ENCODE results near the gene SHISA3.

DNA sequence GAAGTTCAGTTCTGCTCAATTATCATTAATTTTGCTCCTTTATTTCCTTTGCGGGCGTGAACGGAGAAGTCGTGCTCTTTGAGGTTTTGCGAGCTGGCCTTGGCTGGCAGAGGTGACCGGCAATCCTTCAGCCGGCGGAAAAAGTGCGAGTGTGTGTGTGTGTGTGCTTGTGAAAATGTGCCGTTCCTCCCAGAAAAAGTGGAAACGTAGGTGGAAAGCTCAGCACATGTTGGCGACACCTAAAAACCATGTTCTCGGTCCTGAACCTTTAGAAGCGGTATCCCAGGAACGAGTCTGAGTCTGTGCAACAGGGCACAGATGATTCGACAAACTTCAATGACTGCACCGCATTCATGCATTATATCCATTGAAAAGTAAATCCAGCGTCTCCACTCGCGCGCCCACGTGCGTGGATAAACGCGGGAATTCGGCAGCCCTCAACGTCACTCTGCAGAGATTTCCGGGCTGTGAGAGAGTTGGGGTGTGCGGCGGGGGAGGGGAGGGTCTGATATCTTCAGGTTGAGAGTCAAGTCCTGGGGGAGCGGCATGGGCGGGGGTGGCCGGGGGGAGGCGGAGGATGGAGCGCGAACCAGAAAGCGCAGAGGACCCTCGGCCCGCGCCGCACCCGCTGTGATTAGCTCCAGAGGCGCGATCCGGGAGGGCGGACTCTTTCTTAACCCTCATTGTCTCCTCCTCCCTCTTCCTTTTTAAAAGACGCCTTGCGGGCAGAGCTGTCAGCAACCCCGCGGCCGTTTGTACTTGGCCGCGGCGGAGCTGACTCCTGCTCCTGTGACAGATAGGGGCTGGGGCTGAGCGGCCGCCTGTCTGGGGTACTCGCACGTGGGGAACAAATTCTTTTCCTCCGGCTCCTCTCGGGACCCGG is at the start of gene SHISA3:
- TF ChIP-seq, protein P1, sequence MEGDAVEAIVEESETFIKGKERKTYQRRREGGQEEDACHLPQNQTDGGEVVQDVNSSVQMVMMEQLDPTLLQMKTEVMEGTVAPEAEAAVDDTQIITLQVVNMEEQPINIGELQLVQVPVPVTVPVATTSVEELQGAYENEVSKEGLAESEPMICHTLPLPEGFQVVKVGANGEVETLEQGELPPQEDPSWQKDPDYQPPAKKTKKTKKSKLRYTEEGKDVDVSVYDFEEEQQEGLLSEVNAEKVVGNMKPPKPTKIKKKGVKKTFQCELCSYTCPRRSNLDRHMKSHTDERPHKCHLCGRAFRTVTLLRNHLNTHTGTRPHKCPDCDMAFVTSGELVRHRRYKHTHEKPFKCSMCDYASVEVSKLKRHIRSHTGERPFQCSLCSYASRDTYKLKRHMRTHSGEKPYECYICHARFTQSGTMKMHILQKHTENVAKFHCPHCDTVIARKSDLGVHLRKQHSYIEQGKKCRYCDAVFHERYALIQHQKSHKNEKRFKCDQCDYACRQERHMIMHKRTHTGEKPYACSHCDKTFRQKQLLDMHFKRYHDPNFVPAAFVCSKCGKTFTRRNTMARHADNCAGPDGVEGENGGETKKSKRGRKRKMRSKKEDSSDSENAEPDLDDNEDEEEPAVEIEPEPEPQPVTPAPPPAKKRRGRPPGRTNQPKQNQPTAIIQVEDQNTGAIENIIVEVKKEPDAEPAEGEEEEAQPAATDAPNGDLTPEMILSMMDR (IDR thresholded peaks at IDR 0.05 in 8 of 11, conservative IDR thresholded peaks at IDR 0.05 in 3 of 11): no peak
- TF ChIP-seq POLR2A (IDR thresholded peaks at IDR 0.05) (no peak), POLR2AphosphoS5 (IDR thresholded peaks at IDR 0.05) (no peak)

Measured in spleen (tissue), 7 donors.